Lower lobe of right lung (tissue), 2 donors: Measurements from ENCODE around the gene MSI2. TPM values are rescaled to one million over a fixed set of nuclear protein-coding genes. Genes with fewer than 3 reads are reported as not detected.

Source experiments
- ATAC-seq, 2 donors: fragments of 200-7000 bp; cut with Tn5 transposase; one replicate each; pipeline ENCODE4 v1.9.1; 2020 to 2022; ENCODE audit warnings: mild to moderate bottlenecking in 2 of 2, moderate library complexity in 2 of 2
- DNase-seq: peaks from one replicate; pipeline ENCODE4 v3.0.0-alpha.2; 2020
- H3K27ac ChIP-seq: fragments of 200-600 bp; one replicate; pipeline ENCODE4 v1.8.0; 2022
- H3K27me3 ChIP-seq: fragments of 200-600 bp; one replicate; pipeline ENCODE4 v1.8.0; 2022; ENCODE audit warnings: low read depth
- H3K36me3 ChIP-seq: fragments of 200-600 bp; one replicate; pipeline ENCODE4 v1.8.0; 2022; ENCODE audit warnings: mild to moderate bottlenecking
- H3K4me1 ChIP-seq: fragments of 200-600 bp; one replicate; pipeline ENCODE4 v1.8.0; 2022
- H3K4me3 ChIP-seq: fragments of 200-600 bp; one replicate; pipeline ENCODE4 v1.8.0; 2022; ENCODE audit warnings: mild to moderate bottlenecking
- H3K9me3 ChIP-seq: fragments of 200-600 bp; one replicate; pipeline ENCODE4 v1.8.0; 2022
- CTCF ChIP-seq: fragments of 200-600 bp; IDR thresholded peaks from one replicate; pipeline ENCODE4 v1.8.0; 2022; ENCODE audit warnings: antibody characterized with exemption, mild to moderate bottlenecking
- intact Hi-C: fragments of 100-400 bp; cut with DNase I; formaldehyde crosslinking; loops from one replicate; pipeline ENCODE4 v1.11.0; 2022
- total RNA-seq: library from RNA; stranded (reverse); fragmentation: NEBNext Ultra II Directional; extraction: Animal tissue kit (Norgen Biotek cat#: 25700); gene quantifications from one replicate; pipeline ENCODE4 v1.2.1, GENCODE V29; 2021
- donor health status: DM: no; HTN: yes; CAD: no; lungs with severe emphysema.

MSI2 gene
- total RNA-seq, 1 donor from 2014 or later, result 43.9 TPM

- Histone ChIP-seq H3K36me3 (no peaks in the 10 kb centered on the region), H3K4me3 (no peak overlapping the region), H3K27me3 (no peaks in the 10 kb centered on the region), H3K4me1 (peaks cover 10% of the 10 kb centered on the region), H3K9me3 (no peaks in the 10 kb centered on the region), H3K27ac (no peak overlapping the region)
- intact Hi-C loops, result no loop called here
- no peak for TF ChIP-seq CTCF
- ATAC-seq (no peak), DNase-seq (no peak)
Measured at GRCh38 chr17:57488856-57489255, 232.5 kb downstream of the MSI2 start.

- Histone ChIP-seq H3K4me1 (peaks cover 10% of the 10 kb centered on the region), H3K4me3 (no peak overlapping the region), H3K27ac (no peak overlapping the region), H3K9me3 (no peaks in the 10 kb centered on the region), H3K36me3 (no peaks in the 10 kb centered on the region), H3K27me3 (no peaks in the 10 kb centered on the region)
- DNase-seq (no peak), ATAC-seq (no peak)
- no peak for TF ChIP-seq CTCF
- intact Hi-C loops, result no loop called here
Measured at GRCh38 chr17:57489321-57489720, 233.0 kb downstream of the MSI2 start.

GRCh38 chr17:57490111-57490845, 234.0 kb downstream of the MSI2 start:
- H3K4me3 ChIP-seq, result no peak overlapping the region

GRCh38 chr17:57490890-57491289, 234.6 kb downstream of the MSI2 start:
- ATAC-seq (peak in 1 of 2 donors; percentile 22), DNase-seq (no peak)
- Histone ChIP-seq H3K9me3 (no peaks in the 10 kb centered on the region), H3K27me3 (no peaks in the 10 kb centered on the region), H3K4me3 (no peak overlapping the region), H3K36me3 (no peaks in the 10 kb centered on the region), H3K27ac (no peak overlapping the region), H3K4me1 (peaks cover 10% of the 10 kb centered on the region)
- TF ChIP-seq CTCF, result no peak
- intact Hi-C loops, result no loop called here

More at GRCh38 chr17:57490111-57490845, 234.0 kb downstream of the MSI2 start:
- ATAC-seq (no peak), DNase-seq (no peak)
- intact Hi-C loops, result no loop called here
- no peak for TF ChIP-seq CTCF
- no peaks in the 10 kb centered on the region for H3K27me3 ChIP-seq
- no peak overlapping the region for H3K27ac ChIP-seq
- H3K9me3 ChIP-seq, result no peaks in the 10 kb centered on the region
- H3K36me3 ChIP-seq, result no peaks in the 10 kb centered on the region
- H3K4me1 ChIP-seq, result peaks cover 10% of the 10 kb centered on the region

- no peak for DNase-seq
- no peak overlapping the region for H3K27ac ChIP-seq
- peaks cover 8% of the 10 kb centered on the region for H3K4me1 ChIP-seq
- H3K36me3 ChIP-seq, result no peaks in the 10 kb centered on the region
- intact Hi-C loops, result no loop called here
- no peak for ATAC-seq
- no peak for TF ChIP-seq CTCF
- no peaks in the 10 kb centered on the region for H3K9me3 ChIP-seq
- no peaks in the 10 kb centered on the region for H3K27me3 ChIP-seq
- no peak overlapping the region for H3K4me3 ChIP-seq
Measured at GRCh38 chr17:57493171-57493570, 236.8 kb downstream of the MSI2 start.
